AG04449 (cell line): Measurements from ENCODE around the gene PLCG1.

Source experiments
- CTCF ChIA-PET: fragments of 350-600 bp; formaldehyde crosslinking; extraction: SDS; loops from one replicate; lab custom pipeline; 2021; ENCODE audit warnings: antibody characterized with exemption; lab: Yijun Ruan, JAX
- POLR2A ChIA-PET: fragments of 400-600, 350-600 bp; formaldehyde crosslinking; extraction: SDS; loops from one replicate; lab custom pipeline; 2020; ENCODE audit warnings: antibody characterized with exemption, inconsistent platforms; lab: Yijun Ruan, JAX
- DNase-seq: peaks from one replicate; pipeline ENCODE4 v3.0.0-alpha.2; 2010; ENCODE audit warnings: low read depth, low spot score
- H3K4me3 ChIP-seq: 2 replicates; pipeline ENCODE4 v1.5.1; 2011; ENCODE audit warnings: low read depth, mild to moderate bottlenecking, control low read depth, low read length
- TF ChIP-seq, protein P1 (sequence below): IDR thresholded peaks from one replicate; pipeline ENCODE4 v1.5.1; 2011; ENCODE audit warnings: mild to moderate bottlenecking, moderate library complexity, low read length, control low read depth, inconsistent platforms; ENCODE audit not compliant: insufficient read depth; ENCODE audit errors: missing control alignments

The PLCG1 gene

DNA sequence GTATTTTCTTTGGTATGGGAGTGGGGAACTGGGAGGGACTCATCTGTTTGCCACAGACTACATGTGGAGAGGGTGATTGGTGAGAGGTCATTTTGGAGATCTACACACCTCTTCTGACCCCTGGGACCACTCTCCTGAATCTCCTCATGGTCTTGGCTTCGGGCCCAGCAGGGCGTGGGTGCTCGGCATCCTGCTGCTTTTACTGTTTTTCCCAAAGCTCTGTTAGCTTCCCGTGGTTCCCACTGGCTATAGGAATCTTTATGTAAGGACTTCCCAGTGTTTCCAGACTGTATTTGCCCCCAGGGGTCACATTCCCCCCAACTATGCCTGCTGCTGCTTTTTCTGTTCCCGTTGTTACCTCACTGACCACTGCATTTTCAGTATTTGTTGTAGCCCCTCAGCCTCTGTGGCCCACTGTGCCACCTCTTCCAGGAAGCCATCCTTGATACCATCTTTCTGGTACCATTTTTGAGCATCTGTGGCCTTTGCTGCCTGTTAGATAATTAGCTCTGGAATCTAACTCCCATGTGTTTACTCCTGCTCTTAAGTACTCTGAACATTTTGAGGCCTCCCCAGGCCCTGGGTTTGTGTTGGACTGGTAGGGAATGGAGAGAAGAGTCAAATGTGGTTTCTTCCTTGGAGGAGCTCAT is 14.9 kb downstream of the PLCG1 start:
- POLR2A ChIA-PET, result no interaction called here
- DNase-seq, result no peak
- no peak overlapping the region for H3K4me3 ChIP-seq
- TF ChIP-seq, protein P1, sequence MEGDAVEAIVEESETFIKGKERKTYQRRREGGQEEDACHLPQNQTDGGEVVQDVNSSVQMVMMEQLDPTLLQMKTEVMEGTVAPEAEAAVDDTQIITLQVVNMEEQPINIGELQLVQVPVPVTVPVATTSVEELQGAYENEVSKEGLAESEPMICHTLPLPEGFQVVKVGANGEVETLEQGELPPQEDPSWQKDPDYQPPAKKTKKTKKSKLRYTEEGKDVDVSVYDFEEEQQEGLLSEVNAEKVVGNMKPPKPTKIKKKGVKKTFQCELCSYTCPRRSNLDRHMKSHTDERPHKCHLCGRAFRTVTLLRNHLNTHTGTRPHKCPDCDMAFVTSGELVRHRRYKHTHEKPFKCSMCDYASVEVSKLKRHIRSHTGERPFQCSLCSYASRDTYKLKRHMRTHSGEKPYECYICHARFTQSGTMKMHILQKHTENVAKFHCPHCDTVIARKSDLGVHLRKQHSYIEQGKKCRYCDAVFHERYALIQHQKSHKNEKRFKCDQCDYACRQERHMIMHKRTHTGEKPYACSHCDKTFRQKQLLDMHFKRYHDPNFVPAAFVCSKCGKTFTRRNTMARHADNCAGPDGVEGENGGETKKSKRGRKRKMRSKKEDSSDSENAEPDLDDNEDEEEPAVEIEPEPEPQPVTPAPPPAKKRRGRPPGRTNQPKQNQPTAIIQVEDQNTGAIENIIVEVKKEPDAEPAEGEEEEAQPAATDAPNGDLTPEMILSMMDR, result no peak
- CTCF ChIA-PET, result interaction anchor here (1.1 to 13.1 kb wide), 8 partner anchors 8 to 187 kb away, joined by 3 to 126 read pairs (median 5); partner anchors contain the start of gene LPIN3

DNA sequence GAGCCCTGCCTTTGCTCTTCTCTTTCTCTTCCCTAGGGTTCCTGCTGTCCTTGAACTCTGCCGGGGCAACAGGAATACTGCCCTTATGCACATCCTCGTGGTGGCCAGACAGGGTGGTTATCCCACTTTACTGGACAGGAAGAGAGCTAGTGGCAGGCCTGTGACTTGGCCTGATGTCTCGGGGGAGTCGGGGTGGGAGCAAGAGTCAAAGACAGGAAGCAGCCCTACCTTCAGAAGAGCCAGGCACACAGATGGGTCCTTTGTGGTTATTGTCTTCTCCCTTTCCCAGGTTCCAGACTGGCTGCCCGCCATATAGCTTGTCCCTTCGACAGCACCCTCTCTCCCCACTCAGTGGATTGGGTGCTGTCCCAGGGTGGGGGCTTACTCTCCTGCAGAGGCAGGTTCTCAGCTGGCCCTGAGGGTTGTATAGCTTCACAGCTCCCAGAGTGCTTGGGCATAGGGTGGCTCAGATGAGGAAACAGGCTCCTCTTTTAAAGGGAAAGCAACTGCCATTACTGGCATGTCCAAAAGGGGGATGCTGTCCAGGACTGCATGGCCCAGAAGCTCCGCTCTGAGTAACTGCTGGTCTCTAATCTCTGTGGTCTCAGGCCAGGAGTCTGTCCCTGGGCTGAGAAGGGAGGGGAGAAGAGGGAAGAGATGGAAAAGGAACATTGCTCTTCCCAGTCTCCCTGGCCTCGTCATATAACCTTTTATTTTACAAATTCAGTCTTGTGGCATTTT is 17.3 kb downstream of the PLCG1 start:
- POLR2A ChIA-PET, result no interaction called here
- no peak for DNase-seq
- no peak overlapping the region for H3K4me3 ChIP-seq
- TF ChIP-seq, protein P1, result no peak
- CTCF ChIA-PET, result interaction anchor here (1.2 to 13.1 kb wide), 5 partner anchors 9 to 185 kb away, joined by 3 to 126 read pairs (median 9); partner anchors contain the start of gene LPIN3

DNA sequence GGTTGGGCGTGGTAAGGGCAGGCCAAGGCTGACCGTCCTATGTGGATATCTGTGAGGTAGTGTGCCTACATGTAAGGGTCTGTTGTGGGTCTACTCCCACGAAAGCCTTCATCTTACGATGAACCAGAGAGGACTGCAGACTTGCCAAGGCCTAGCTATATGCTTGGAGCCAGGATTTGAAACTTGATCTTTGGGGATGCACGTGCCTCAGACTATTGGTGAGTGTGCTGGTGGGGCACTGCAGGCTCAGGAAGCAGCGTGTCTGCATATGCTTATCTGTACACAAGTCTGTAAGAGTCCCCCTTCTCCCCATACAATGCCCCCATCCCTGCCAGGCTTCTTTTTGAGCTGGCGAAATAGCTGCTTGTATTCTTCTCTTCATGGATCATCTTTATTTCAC is 17.9 kb downstream of the PLCG1 start:
- no peak for DNase-seq
- H3K4me3 ChIP-seq, result no peak overlapping the region
- TF ChIP-seq, protein P1, result no peak
- ChIA-PET POLR2A (interaction anchor here (0.8 kb wide), 1 partner anchor 13 kb away, joined by 3 read pairs; no protein-coding TSS in a partner anchor), CTCF (interaction anchor here (1.2 to 13.1 kb wide), 6 partner anchors 8 to 185 kb away, joined by 3 to 126 read pairs (median 6); partner anchors contain the start of gene LPIN3)

DNA sequence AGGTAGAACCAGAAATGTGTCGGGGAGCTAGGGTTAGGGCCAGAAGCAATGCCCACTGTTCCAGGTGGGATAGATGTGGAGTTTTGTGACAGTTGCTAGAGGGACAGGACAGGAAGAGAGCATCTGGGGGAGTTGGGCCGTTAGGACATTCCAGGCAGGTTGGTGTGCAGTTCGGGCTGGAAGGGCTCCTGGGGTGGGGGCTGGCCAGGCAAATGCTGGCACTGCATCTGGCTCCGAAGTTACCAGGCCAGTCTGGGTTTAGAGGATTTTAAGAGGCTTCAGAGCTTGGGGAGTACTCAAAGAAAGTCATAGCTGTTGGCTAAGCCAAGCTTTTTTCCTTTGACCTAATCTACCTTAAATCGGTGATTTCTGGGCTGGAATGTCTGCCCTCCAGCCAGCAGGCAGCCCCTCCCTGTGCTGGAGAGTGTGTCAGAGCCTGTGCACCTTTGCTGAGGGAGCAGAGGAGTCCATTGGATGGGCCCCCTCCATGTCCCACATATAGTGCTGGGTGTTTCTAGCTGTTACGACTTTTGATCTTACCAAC is 20.8 kb downstream of the PLCG1 start:
- no peak for DNase-seq
- ChIA-PET POLR2A (no interaction called here), CTCF (interaction anchor here (0.6 to 13.1 kb wide), 10 partner anchors 9 to 190 kb away, joined by 3 to 126 read pairs (median 4); partner anchors contain the start of gene LPIN3)
- H3K4me3 ChIP-seq, result no peak overlapping the region
- TF ChIP-seq, protein P1, result no peak

DNA sequence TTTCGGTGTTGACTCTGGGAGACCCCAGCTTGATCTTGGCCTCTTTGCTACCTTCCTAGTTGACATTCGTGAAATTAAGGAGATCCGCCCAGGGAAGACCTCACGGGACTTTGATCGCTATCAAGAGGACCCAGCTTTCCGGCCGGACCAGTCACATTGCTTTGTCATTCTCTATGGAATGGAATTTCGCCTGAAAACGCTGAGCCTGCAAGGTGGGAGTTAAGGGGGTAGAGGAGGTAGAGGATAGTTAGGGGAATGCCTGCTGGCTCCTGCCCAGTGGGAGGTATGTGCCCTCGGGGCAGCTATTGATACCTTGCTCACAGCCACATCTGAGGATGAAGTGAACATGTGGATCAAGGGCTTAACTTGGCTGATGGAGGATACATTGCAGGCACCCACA is 22.2 kb downstream of the PLCG1 start:
- CTCF ChIA-PET, result interaction anchor here (1.2 to 13.1 kb wide), 4 partner anchors 12 to 252 kb away, joined by 3 to 126 read pairs (median 6); partner anchors contain the start of gene LPIN3
- H3K4me3 ChIP-seq, result no peak overlapping the region
- POLR2A ChIA-PET, result interaction anchor here (0.7 kb wide), 1 partner anchor 17 kb away, joined by 4 read pairs; no protein-coding TSS in a partner anchor
- TF ChIP-seq, protein P1, result no peak
- no peak for DNase-seq
